ENCODE data around the gene TSPY2. TPM values are rescaled to one million over a fixed set of nuclear protein-coding genes. Genes with fewer than 3 reads are reported as not detected.
"Not testable (repeated sequence)": the region's sequence is repeated elsewhere in the genome, so short reads cannot be mapped to it uniquely, and the experiment has no call there.

TSPY2 gene, protein sequence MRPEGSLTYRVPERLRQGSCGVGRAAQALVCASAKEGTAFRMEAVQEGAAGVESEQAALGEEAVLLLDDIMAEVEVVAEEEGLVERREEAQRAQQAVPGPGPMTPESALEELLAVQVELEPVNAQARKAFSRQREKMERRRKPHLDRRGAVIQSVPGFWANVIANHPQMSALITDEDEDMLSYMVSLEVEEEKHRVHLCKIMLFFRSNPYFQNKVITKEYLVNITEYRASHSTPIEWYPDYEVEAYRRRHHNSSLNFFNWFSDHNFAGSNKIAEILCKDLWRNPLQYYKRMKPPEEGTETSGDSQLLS
- 14.8 and 17.1 TPM in 2 replicates for total RNA-seq (2014; rRNA removed; shearing (Covaris generic))

DNA sequence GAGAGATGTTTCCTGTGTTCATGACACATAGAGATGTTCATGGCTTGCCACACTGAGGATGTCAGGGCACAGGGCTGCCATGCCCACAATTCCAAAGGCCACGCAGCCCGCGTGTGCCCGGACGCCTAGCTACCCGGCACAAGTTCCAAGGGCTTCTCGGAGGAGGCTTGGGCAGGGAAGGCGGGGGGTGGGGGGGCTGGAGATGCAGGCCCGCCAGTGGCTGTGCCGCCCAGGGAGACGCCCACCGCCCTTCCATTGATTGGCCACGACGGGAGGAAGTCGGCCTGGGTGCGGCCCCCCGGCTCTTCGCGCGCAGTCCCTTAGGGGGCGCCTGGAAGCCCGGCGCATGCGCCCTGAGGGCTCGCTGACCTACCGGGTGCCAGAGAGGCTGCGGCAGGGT, at the start of gene TSPY2:
TSPY2 (plus strand) TSS at position 301 of the 400 bp plus-strand sequence; CDS start at position 347, 46 bp downstream.
- DNase-seq (ENCODE audit: low spot score) = peak; percentile 56

DNA sequence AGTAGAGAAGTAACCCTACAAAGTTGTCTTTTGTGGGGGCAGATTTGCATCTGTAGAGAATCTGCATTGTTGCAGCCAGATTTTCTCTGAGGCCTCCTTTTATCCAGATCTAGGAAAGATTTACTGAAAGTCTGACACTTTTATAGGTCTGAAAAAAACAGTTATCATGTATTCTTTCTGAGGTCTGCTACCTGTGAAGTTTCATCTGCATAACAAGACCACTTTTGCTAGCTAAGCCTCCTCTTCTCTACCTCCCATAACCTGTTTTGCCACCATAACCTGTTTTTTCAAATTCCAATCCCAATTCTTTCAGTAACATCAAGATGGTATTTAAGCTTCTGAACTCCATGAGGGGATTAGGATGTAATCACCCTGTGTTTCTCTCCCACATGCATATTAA, 36.5 kb upstream of the TSPY2 start:
- not testable (repeated sequence) for DNase-seq (ENCODE audit: low spot score)

DNA sequence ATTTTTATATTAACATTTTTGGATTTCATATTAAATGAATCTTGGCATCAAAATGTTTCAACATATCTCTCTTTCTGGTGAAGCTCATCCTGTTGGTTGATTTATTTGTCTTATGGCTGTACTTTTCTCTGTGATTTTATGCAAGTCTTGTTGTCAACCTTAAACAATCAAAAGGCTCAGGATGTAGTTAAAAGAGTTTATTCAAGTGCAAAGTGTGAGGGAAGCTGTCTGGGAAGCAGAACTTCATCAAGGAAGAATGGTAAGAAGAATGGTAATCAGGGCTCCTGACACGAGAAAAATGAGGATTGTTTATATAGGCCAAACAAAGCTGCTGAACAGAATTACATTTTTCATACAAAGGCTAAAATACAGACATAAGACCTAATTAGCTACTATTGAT, 29.0 kb upstream of the TSPY2 start:
- not testable (repeated sequence) for DNase-seq (ENCODE audit: low spot score)

DNA sequence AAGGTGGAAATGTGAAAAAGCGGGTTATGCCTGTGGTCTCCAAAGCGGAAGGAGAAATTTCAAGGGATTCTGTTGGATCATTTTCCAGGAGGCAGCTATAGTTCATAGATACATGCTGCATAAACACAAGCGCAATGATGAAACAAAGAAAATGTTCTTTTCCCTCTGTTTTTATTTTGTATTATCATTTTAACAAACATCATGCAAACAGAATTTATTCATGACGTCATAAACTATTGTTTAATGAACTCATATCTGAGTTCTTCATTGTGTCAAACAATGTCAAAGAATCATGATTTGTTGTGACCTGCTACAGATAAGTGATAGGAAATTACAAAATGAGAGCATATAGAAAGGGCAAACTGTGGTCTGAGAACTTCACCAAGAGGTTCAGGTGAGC, 23.8 kb downstream of the TSPY2 start:
- DNase-seq (ENCODE audit: low spot score) = not testable (repeated sequence)

Data from H4 (cell line).